ENCODE results near the gene NDUFS3.
"Not testable (repeated sequence)": the region's sequence is repeated elsewhere in the genome, so short reads cannot be mapped to it uniquely, and the experiment has no call there.

DNA sequence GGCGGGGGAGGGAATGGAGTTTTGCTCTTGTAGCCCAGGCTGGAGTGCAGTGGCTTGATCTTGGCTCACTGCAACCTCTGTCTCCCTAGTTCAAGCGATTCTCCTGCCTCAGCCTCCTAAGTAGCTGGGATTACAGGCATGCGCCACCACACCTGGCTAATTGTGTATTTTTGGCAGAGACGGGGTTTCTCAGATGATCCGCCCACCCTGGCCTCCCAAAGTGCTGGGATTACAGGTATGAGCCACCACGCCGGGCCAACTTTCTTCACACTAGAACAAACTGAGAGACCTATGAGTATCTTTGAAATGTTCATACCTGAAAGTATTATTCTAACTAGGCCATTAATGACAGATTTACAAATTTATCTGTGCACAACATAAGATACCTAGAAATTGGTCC lies 32.6 kb upstream of the NDUFS3 start:
- TF ChIP-seq, protein P1, sequence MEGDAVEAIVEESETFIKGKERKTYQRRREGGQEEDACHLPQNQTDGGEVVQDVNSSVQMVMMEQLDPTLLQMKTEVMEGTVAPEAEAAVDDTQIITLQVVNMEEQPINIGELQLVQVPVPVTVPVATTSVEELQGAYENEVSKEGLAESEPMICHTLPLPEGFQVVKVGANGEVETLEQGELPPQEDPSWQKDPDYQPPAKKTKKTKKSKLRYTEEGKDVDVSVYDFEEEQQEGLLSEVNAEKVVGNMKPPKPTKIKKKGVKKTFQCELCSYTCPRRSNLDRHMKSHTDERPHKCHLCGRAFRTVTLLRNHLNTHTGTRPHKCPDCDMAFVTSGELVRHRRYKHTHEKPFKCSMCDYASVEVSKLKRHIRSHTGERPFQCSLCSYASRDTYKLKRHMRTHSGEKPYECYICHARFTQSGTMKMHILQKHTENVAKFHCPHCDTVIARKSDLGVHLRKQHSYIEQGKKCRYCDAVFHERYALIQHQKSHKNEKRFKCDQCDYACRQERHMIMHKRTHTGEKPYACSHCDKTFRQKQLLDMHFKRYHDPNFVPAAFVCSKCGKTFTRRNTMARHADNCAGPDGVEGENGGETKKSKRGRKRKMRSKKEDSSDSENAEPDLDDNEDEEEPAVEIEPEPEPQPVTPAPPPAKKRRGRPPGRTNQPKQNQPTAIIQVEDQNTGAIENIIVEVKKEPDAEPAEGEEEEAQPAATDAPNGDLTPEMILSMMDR (conservative IDR thresholded peaks at IDR 0.05 in 1 of 2, IDR thresholded peaks at IDR 0.05 in 1 of 2; ENCODE audit: extremely low read depth in 1 of 2, insufficient read depth in 1 of 2, low read depth in 1 of 2, low read length in 2 of 2) = not testable (repeated sequence)
- TF ChIP-seq EZH2 (IDR thresholded peaks at IDR 0.05; ENCODE audit: borderline replicate concordance, low read length) = not testable (repeated sequence)
